ENCODE results near the gene PEAR1. TPM values are rescaled to one million over a fixed set of nuclear protein-coding genes. Genes with fewer than 3 reads are reported as not detected.
"Not testable (repeated sequence)": the region's sequence is repeated elsewhere in the genome, so short reads cannot be mapped to it uniquely, and the experiment has no call there.

PEAR1 gene
- total RNA-seq, 1 experiment from 2014 or later, result 3.0 TPM

- Mint-ChIP-seq H3K27me3 (ENCODE audit: unreplicated experiment) (peaks cover 97% of the 10 kb centered on the region), H3K36me3 (ENCODE audit: insufficient read depth, unreplicated experiment) (no peaks in the 10 kb centered on the region), H3K4me3 (ENCODE audit: low read depth, unreplicated experiment) (no peak overlapping the region), H3K4me1 (ENCODE audit: low read depth, unreplicated experiment) (peaks cover 7% of the 10 kb centered on the region), H3K27ac (ENCODE audit: unreplicated experiment) (no peak overlapping the region), H3K9me3 (ENCODE audit: low read depth, unreplicated experiment) (no peaks in the 10 kb centered on the region)
- CTCF ChIA-PET, result interaction anchor here (0.8 kb wide), 1 partner anchor 34 kb away, joined by 3 read pairs; no protein-coding TSS in a partner anchor
- no peak for TF ChIP-seq CTCF (IDR thresholded peaks at IDR 0.05; ENCODE audit: unreplicated experiment)
- no peak for DNase-seq
- BruUV-seq (replicated peaks), result no TSS peak
- intact Hi-C loops (cut with micrococcal nuclease; ENCODE audit: unreplicated experiment), result no loop called here
Measured at GRCh38 chr1:156923670-156924477, 30.4 kb downstream of the PEAR1 start.

GRCh38 chr1:156924478-156925153 lies 31.1 kb downstream of the PEAR1 start:
- peaks cover 98% of the 10 kb centered on the region for H3K27me3 Mint-ChIP-seq (ENCODE audit: unreplicated experiment)
- BruUV-seq (replicated peaks), result no TSS peak
- intact Hi-C loops (cut with micrococcal nuclease; ENCODE audit: unreplicated experiment), result no loop called here
- no peak for DNase-seq
- TF ChIP-seq CTCF (IDR thresholded peaks at IDR 0.05; ENCODE audit: unreplicated experiment), result no peak
- H3K4me3 Mint-ChIP-seq (ENCODE audit: low read depth, unreplicated experiment), result no peak overlapping the region
- CTCF ChIA-PET, result no interaction called here
- H3K36me3 Mint-ChIP-seq (ENCODE audit: insufficient read depth, unreplicated experiment), result no peaks in the 10 kb centered on the region
- H3K27ac Mint-ChIP-seq (ENCODE audit: unreplicated experiment), result no peak overlapping the region
- H3K4me1 Mint-ChIP-seq (ENCODE audit: low read depth, unreplicated experiment), result peaks cover 7% of the 10 kb centered on the region
- H3K9me3 Mint-ChIP-seq (ENCODE audit: low read depth, unreplicated experiment), result no peaks in the 10 kb centered on the region

- no peak for DNase-seq
- H3K27ac Mint-ChIP-seq (ENCODE audit: unreplicated experiment), result no peak overlapping the region
- intact Hi-C loops (cut with micrococcal nuclease; ENCODE audit: unreplicated experiment), result no loop called here
- H3K9me3 Mint-ChIP-seq (ENCODE audit: low read depth, unreplicated experiment), result no peaks in the 10 kb centered on the region
- H3K36me3 Mint-ChIP-seq (ENCODE audit: insufficient read depth, unreplicated experiment), result no peaks in the 10 kb centered on the region
- TF ChIP-seq CTCF (IDR thresholded peaks at IDR 0.05; ENCODE audit: unreplicated experiment), result no peak
- peaks cover 7% of the 10 kb centered on the region for H3K4me1 Mint-ChIP-seq (ENCODE audit: low read depth, unreplicated experiment)
- CTCF ChIA-PET, result interaction anchor here (0.7 to 1.5 kb wide), 3 partner anchors 15 to 33 kb away, joined by 3 to 13 read pairs (median 4); no protein-coding TSS in a partner anchor
- H3K4me3 Mint-ChIP-seq (ENCODE audit: low read depth, unreplicated experiment), result no peak overlapping the region
- BruUV-seq (replicated peaks), result no TSS peak
- peaks cover 99% of the 10 kb centered on the region for H3K27me3 Mint-ChIP-seq (ENCODE audit: unreplicated experiment)
Measured at GRCh38 chr1:156925154-156926010, 31.9 kb downstream of the PEAR1 start.

GRCh38 chr1:156926175-156926574 lies 32.7 kb downstream of the PEAR1 start:
- Mint-ChIP-seq H3K36me3 (ENCODE audit: insufficient read depth, unreplicated experiment) (peaks cover 7% of the 10 kb centered on the region), H3K27ac (ENCODE audit: unreplicated experiment) (no peak overlapping the region), H3K4me3 (ENCODE audit: low read depth, unreplicated experiment) (no peak overlapping the region), H3K9me3 (ENCODE audit: low read depth, unreplicated experiment) (no peaks in the 10 kb centered on the region), H3K4me1 (ENCODE audit: low read depth, unreplicated experiment) (peaks cover 7% of the 10 kb centered on the region), H3K27me3 (ENCODE audit: unreplicated experiment) (peaks cover 99% of the 10 kb centered on the region)
- BruUV-seq (replicated peaks), result no TSS peak
- no peak for TF ChIP-seq CTCF (IDR thresholded peaks at IDR 0.05; ENCODE audit: unreplicated experiment)
- intact Hi-C loops (cut with micrococcal nuclease; ENCODE audit: unreplicated experiment), result no loop called here
- CTCF ChIA-PET, result interaction anchor here (0.7 to 1.5 kb wide), 4 partner anchors 16 to 34 kb away, joined by 3 to 13 read pairs (median 8); no protein-coding TSS in a partner anchor
- DNase-seq, result peak; percentile 59

- intact Hi-C loops (cut with micrococcal nuclease; ENCODE audit: unreplicated experiment); H3K36me3 Mint-ChIP-seq (ENCODE audit: insufficient read depth, unreplicated experiment); BruUV-seq (replicated peaks); H3K9me3 Mint-ChIP-seq (ENCODE audit: low read depth, unreplicated experiment); H3K4me1 Mint-ChIP-seq (ENCODE audit: low read depth, unreplicated experiment); H3K4me3 Mint-ChIP-seq (ENCODE audit: low read depth, unreplicated experiment); DNase-seq; H3K27ac Mint-ChIP-seq (ENCODE audit: unreplicated experiment): not testable (repeated sequence)
- H3K27me3 Mint-ChIP-seq (ENCODE audit: unreplicated experiment), result peaks cover 99% of the 10 kb centered on the region
- CTCF ChIA-PET, result interaction anchor here (0.7 to 1.6 kb wide), 5 partner anchors 17 to 299 kb away, joined by 3 to 13 read pairs (median 9); no protein-coding TSS in a partner anchor
Measured at GRCh38 chr1:156926695-156927094, 33.2 kb downstream of the PEAR1 start.
